Measurements from ENCODE around the gene LSM10. TPM values are rescaled to one million over a fixed set of nuclear protein-coding genes. Genes with fewer than 3 reads are reported as not detected.

LSM10 gene
- total RNA-seq, 2 donors from 2014 or later = 22.4 to 30.3 TPM

DNA sequence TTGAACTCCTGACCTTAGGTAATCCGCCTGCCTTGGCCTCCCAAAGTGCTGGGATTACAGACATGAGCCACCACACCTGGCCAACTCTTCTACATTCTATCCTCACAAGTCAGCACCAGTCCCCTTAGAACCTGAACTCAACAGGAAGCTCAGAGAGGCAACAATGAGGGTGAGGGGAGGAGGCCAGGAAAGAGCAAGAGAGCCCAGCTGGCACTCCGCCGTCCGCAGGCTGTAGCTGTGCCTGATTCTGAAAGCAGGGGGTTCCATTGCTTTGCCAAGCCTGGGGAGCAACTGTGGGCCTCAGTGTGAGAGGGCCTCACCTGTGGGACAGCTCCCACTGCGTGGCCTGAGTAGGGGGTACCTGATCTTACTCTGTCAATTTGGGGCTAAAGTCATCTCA, 30.6 kb downstream of the LSM10 start:
- no peaks in the 10 kb centered on the region for H3K27me3 ChIP-seq
- H3K4me1 ChIP-seq = peaks cover 30% of the 10 kb centered on the region
- TF ChIP-seq CTCF (IDR thresholded peaks at IDR 0.05) = no peak
- H3K27ac ChIP-seq = no peak overlapping the region
- no peaks in the 10 kb centered on the region for H3K36me3 ChIP-seq
- DNase-seq = no peak
- intact Hi-C loops (cut with DNase I) = no loop called here
- no peaks in the 10 kb centered on the region for H3K9me3 ChIP-seq
- no peak overlapping the region for H3K4me3 ChIP-seq
- no peak overlapping the region for H3K9ac ChIP-seq (ENCODE audit: low read depth in 2 of 2, low read length in 2 of 2)

DNA sequence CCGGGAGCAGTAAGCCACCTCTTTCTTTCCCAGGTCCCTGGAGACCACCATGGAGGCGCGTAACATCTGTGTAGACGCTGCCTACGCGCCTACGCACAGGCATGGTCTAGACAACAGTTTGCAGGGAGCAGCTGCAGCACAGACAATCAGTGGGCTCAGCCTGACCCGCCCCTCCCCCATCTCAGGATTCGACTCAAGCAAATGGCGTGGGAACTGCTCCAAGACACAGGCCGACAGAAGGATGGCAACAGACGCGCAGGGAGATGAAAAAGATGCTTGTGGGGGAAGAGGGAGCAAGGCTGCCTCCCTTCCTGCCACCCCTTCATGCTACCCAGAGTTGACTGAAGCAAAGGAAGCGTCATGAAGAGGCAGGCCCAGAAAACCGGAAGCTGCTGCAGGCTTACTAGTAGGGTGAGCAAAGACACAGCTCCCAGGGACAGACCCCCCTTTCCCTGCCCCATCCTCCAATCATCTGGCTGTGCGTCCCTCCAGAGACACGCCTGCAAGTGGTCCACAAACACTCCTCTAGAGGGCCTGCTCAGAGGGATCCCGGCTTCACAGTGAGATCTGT, 31.5 kb downstream of the LSM10 start:
- Histone ChIP-seq H3K4me3 (no peak overlapping the region), H3K27ac (peak overlapping the region; percentile 50), H3K36me3 (no peaks in the 10 kb centered on the region), H3K9me3 (no peaks in the 10 kb centered on the region), H3K4me1 (peaks cover 30% of the 10 kb centered on the region), H3K27me3 (no peaks in the 10 kb centered on the region), H3K9ac (ENCODE audit: low read depth in 2 of 2, low read length in 2 of 2) (peak overlapping the region in 1 of 2 donors; percentile 23)
- DNase-seq = no peak
- intact Hi-C loops (cut with DNase I) = no loop called here
- no peak for TF ChIP-seq CTCF (IDR thresholded peaks at IDR 0.05)

DNA sequence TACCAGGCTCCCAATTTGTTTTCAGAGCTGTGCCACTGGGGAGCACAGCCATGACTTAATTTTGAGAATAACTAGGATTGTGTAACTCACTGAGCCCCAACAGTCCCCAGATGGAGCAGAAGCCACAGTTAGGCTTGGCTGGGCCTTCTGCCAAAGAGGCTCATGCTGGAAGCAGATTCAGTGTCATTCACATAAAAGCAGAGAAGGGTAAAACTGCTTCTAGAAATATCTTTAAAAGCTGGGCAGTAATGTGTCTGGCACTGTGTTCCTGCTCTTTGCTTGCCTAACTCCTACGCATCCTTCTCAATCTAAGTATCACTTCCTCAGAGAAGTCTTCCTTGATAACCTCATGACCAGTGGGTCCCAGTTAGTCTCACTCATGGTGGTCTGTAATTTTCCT, 32.3 kb downstream of the LSM10 start:
- no peak for DNase-seq
- peak overlapping the region; percentile 50 for H3K27ac ChIP-seq

DNA sequence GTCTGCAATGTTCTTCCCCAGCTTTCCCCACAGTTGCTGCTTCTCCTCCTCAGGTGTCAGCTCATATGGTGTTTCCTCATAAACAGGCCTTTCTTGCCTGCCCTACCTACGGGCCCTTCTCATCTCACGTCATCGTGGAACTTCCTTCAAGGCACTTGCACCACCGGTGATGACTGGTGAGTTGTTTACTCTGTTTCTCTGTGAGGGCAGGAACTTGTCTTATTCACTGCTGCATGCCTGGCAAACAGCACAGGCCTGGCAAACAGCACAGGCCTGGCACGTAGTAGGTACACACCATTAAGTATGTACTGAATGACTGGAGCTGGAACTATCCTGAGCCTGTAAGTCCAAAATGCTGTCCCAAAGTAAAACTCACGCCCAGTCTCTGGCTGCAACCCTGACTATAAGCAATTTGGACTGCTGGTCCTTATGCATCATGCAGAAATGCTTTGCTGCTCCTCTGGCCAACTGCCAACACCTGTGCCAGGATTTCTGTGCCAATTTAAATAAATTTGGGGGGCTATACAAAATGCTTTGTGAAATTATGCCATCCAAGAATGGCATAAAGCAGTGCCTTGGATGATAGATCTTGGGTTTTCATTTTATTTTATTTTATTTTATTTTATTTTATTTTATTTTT, 37.7 kb downstream of the LSM10 start:
- no peak for DNase-seq
- H3K4me1 ChIP-seq = no peaks in the 10 kb centered on the region
- TF ChIP-seq CTCF (IDR thresholded peaks at IDR 0.05) = no peak
- no peaks in the 10 kb centered on the region for H3K9me3 ChIP-seq
- no peak overlapping the region for H3K27ac ChIP-seq
- H3K4me3 ChIP-seq = no peak overlapping the region
- peaks cover 3% of the 10 kb centered on the region for H3K36me3 ChIP-seq
- no peak overlapping the region for H3K9ac ChIP-seq (ENCODE audit: low read depth in 2 of 2, low read length in 2 of 2)
- intact Hi-C loops (cut with DNase I) = no loop called here
- H3K27me3 ChIP-seq = no peaks in the 10 kb centered on the region

More for the DNA sequence above, 32.3 kb downstream of the LSM10 start:
- intact Hi-C loops (cut with DNase I) = no loop called here
- H3K9ac ChIP-seq (ENCODE audit: low read depth in 2 of 2, low read length in 2 of 2) = no peak overlapping the region
- TF ChIP-seq CTCF (IDR thresholded peaks at IDR 0.05) = no peak
- no peaks in the 10 kb centered on the region for H3K9me3 ChIP-seq
- H3K27me3 ChIP-seq = no peaks in the 10 kb centered on the region
- H3K36me3 ChIP-seq = no peaks in the 10 kb centered on the region
- H3K4me1 ChIP-seq = peaks cover 30% of the 10 kb centered on the region
- no peak overlapping the region for H3K4me3 ChIP-seq

GRCh38 chr1:36359383-36359782, 38.3 kb downstream of the LSM10 start:
- intact Hi-C loops (cut with DNase I) = no loop called here
- Histone ChIP-seq H3K27me3 (no peaks in the 10 kb centered on the region), H3K36me3 (peaks cover 7% of the 10 kb centered on the region), H3K9me3 (no peaks in the 10 kb centered on the region), H3K27ac (no peak overlapping the region), H3K9ac (ENCODE audit: low read depth in 2 of 2, low read length in 2 of 2) (no peak overlapping the region), H3K4me3 (no peak overlapping the region), H3K4me1 (no peaks in the 10 kb centered on the region)
- DNase-seq = no peak
- no peak for TF ChIP-seq CTCF (IDR thresholded peaks at IDR 0.05)

Measured in colonic mucosa (tissue), 4 donors.